BE2C (cell line): ENCODE measurements around the gene ANO2.

Source experiments
- DNase-seq: peaks from one replicate; pipeline ENCODE4 v3.0.0-alpha.2; 2020
- H3K27me3 ChIP-seq: fragments of 250-450 bp; sonication (Bioruptor Pico); 2 replicates; pipeline ENCODE4 v1.5.1; 2020; ENCODE audit warnings: mild to moderate bottlenecking
- H3K36me3 ChIP-seq: fragments of 250-450 bp; sonication (Bioruptor Pico); 2 replicates; pipeline ENCODE4 v1.5.1; 2020; ENCODE audit warnings: mild to moderate bottlenecking
- H3K4me1 ChIP-seq: fragments of 250-450 bp; sonication (Bioruptor Pico); 2 replicates; pipeline ENCODE4 v1.5.1; 2020
- H3K4me3 ChIP-seq: 2 replicates; pipeline ENCODE4 v1.5.1; 2011; ENCODE audit warnings: low read depth, low read length
- H3K9me3 ChIP-seq: fragments of 250-450 bp; sonication (Bioruptor Pico); 2 replicates; pipeline ENCODE4 v1.5.1; 2020
- CTCF ChIP-seq: IDR thresholded peaks from 2 replicates; pipeline ENCODE4 v1.5.1; 2012; ENCODE audit warnings: mild to moderate bottlenecking, low read depth, low read length

The ANO2 gene

GRCh38 chr12:5924342-5924741 lies 20.7 kb downstream of the ANO2 start:
- Histone ChIP-seq H3K9me3 (no peaks in the 10 kb centered on the region), H3K4me1 (no peaks in the 10 kb centered on the region), H3K27me3 (peaks cover 46% of the 10 kb centered on the region), H3K4me3 (no peak overlapping the region), H3K36me3 (no peaks in the 10 kb centered on the region)
- no peak for DNase-seq
- no peak for TF ChIP-seq CTCF

GRCh38 chr12:5923751-5924150 lies 21.3 kb downstream of the ANO2 start:
- Histone ChIP-seq H3K27me3 (peaks cover 46% of the 10 kb centered on the region), H3K4me1 (no peaks in the 10 kb centered on the region), H3K4me3 (no peak overlapping the region), H3K9me3 (no peaks in the 10 kb centered on the region), H3K36me3 (no peaks in the 10 kb centered on the region)
- TF ChIP-seq CTCF = no peak
- no peak for DNase-seq

- no peak overlapping the region for H3K4me3 ChIP-seq
- no peaks in the 10 kb centered on the region for H3K4me1 ChIP-seq
- peaks cover 46% of the 10 kb centered on the region for H3K27me3 ChIP-seq
- no peaks in the 10 kb centered on the region for H3K36me3 ChIP-seq
- no peaks in the 10 kb centered on the region for H3K9me3 ChIP-seq
- TF ChIP-seq CTCF = no peak
- no peak for DNase-seq
Measured at GRCh38 chr12:5923043-5923605, 21.9 kb downstream of the ANO2 start.

GRCh38 chr12:5921966-5922899 lies 22.8 kb downstream of the ANO2 start:
- DNase-seq = no peak
- no peak overlapping the region for H3K4me3 ChIP-seq

GRCh38 chr12:5921027-5921909 lies 23.8 kb downstream of the ANO2 start:
- no peak overlapping the region for H3K4me3 ChIP-seq
- no peak for DNase-seq
- peaks cover 42% of the 10 kb centered on the region for H3K27me3 ChIP-seq
- no peaks in the 10 kb centered on the region for H3K9me3 ChIP-seq
- no peaks in the 10 kb centered on the region for H3K4me1 ChIP-seq
- TF ChIP-seq CTCF = no peak
- H3K36me3 ChIP-seq = no peaks in the 10 kb centered on the region

More at GRCh38 chr12:5921966-5922899, 22.8 kb downstream of the ANO2 start:
- Histone ChIP-seq H3K4me1 (no peaks in the 10 kb centered on the region), H3K9me3 (no peaks in the 10 kb centered on the region), H3K27me3 (peaks cover 46% of the 10 kb centered on the region), H3K36me3 (no peaks in the 10 kb centered on the region)
- TF ChIP-seq CTCF = no peak
